Measurements from ENCODE around the gene CAMSAP1. TPM values are rescaled to one million over a fixed set of nuclear protein-coding genes. Genes with fewer than 3 reads are reported as not detected.

CAMSAP1 gene
- total and polyA plus RNA-seq, 9 of the 15 experiments (the other 6 are each of a cell fraction or from before 2014, with no cell fraction given): 1.5 to 28.8 (median 14.3) TPM

- TF ChIP-seq CBX5 (IDR thresholded peaks at IDR 0.05; ENCODE audit: borderline replicate concordance, low read depth): no peak
- peak; percentile 31 for TF ChIP-seq ARID4B (CRISPR knock-in tag; IDR thresholded peaks at IDR 0.05)
- peak; percentile 21; the same call in 1 of the 2 replicates for TF ChIP-seq TFAP4 (CRISPR knock-in tag; IDR thresholded peaks at IDR 0.05; ENCODE audit: borderline replicate concordance)
- TF ChIP-seq, protein P1, sequence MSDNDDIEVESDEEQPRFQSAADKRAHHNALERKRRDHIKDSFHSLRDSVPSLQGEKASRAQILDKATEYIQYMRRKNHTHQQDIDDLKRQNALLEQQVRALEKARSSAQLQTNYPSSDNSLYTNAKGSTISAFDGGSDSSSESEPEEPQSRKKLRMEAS (CRISPR knock-in tag; IDR thresholded peaks at IDR 0.05): peak; percentile 49; the same call in 1 of the 2 replicates
- peak; percentile 43; the same call in 1 of the 2 replicates for TF ChIP-seq ZBTB9 (CRISPR knock-in tag; IDR thresholded peaks at IDR 0.05)
- TF ChIP-seq ZBTB17 (CRISPR knock-in tag; IDR thresholded peaks at IDR 0.05): peak; percentile 40; the same call in 1 of the 2 replicates
- no peak for TF ChIP-seq CBFA2T2 (conservative IDR thresholded peaks at IDR 0.05)
- TF ChIP-seq, protein P2, sequence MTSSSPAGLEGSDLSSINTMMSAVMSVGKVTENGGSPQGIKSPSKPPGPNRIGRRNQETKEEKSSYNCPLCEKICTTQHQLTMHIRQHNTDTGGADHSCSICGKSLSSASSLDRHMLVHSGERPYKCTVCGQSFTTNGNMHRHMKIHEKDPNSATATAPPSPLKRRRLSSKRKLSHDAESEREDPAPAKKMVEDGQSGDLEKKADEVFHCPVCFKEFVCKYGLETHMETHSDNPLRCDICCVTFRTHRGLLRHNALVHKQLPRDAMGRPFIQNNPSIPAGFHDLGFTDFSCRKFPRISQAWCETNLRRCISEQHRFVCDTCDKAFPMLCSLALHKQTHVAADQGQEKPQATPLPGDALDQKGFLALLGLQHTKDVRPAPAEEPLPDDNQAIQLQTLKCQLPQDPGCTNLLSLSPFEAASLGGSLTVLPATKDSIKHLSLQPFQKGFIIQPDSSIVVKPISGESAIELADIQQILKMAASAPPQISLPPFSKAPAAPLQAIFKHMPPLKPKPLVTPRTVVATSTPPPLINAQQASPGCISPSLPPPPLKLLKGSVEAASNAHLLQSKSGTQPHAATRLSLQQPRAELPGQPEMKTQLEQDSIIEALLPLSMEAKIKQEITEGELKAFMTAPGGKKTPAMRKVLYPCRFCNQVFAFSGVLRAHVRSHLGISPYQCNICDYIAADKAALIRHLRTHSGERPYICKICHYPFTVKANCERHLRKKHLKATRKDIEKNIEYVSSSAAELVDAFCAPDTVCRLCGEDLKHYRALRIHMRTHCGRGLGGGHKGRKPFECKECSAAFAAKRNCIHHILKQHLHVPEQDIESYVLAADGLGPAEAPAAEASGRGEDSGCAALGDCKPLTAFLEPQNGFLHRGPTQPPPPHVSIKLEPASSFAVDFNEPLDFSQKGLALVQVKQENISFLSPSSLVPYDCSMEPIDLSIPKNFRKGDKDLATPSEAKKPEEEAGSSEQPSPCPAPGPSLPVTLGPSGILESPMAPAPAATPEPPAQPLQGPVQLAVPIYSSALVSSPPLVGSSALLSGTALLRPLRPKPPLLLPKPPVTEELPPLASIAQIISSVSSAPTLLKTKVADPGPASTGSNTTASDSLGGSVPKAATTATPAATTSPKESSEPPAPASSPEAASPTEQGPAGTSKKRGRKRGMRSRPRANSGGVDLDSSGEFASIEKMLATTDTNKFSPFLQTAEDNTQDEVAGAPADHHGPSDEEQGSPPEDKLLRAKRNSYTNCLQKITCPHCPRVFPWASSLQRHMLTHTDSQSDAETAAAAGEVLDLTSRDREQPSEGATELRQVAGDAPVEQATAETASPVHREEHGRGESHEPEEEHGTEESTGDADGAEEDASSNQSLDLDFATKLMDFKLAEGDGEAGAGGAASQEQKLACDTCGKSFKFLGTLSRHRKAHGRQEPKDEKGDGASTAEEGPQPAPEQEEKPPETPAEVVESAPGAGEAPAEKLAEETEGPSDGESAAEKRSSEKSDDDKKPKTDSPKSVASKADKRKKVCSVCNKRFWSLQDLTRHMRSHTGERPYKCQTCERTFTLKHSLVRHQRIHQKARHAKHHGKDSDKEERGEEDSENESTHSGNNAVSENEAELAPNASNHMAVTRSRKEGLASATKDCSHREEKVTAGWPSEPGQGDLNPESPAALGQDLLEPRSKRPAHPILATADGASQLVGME (CRISPR knock-in tag; IDR thresholded peaks at IDR 0.05): no peak
- TF ChIP-seq POLR2G (IDR thresholded peaks at IDR 0.05; ENCODE audit: low read depth, low read length): peak; percentile 56; the same call in 1 of the 2 replicates
- TF ChIP-seq YY1 (IDR thresholded peaks at IDR 0.05; ENCODE audit: borderline replicate concordance in 1 of 3, control insufficient read depth in 1 of 3, extremely low read depth in 1 of 3, insufficient read depth in 3 of 3, insufficient read length in 1 of 3, insufficient replicate concordance in 2 of 3, low read depth in 1 of 3, low read length in 2 of 3): peak in 1 of 3 experiments; percentile 70
- peak; percentile 65 for TF ChIP-seq RBFOX2 (IDR thresholded peaks at IDR 0.05; ENCODE audit: low read depth, low read length)
Observed at GRCh38 chr9:135955934-135956801, 48.8 kb upstream of the CAMSAP1 start (continued).
